Measurements from ENCODE around the gene CCRL2.
A peak's percentile ranks its signal among the peaks of the same experiment; 100 is the strongest.

Gene CCRL2

GRCh38 chr3:46406788-46407611 lies at the start of gene CCRL2, which contains the start of gene CCR5AS:
Gene CCRL2 (plus strand): TSS chr3:46407259. CDS start chr3:46408080, 821 bp downstream.
Gene CCR5AS (minus strand): TSS chr3:46407066.
- DNase-seq (ENCODE audit: low read depth in 2 of 2): peak; percentile 3 to 6

DNA sequence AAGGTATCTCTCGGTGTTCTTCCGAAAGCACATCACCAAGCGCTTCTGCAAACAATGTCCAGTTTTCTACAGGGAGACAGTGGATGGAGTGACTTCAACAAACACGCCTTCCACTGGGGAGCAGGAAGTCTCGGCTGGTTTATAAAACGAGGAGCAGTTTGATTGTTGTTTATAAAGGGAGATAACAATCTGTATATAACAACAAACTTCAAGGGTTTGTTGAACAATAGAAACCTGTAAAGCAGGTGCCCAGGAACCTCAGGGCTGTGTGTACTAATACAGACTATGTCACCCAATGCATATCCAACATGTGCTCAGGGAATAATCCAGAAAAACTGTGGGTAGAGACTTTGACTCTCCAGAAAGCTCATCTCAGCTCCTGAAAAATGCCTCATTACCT lies 48.6 kb upstream of the CCRL2 start:
- DNase-seq (ENCODE audit: low read depth in 2 of 2): no peak

- no peak for DNase-seq (ENCODE audit: low read depth in 2 of 2)
Measured at GRCh38 chr3:46359733-46360493, 47.1 kb upstream of the CCRL2 start.

DNA sequence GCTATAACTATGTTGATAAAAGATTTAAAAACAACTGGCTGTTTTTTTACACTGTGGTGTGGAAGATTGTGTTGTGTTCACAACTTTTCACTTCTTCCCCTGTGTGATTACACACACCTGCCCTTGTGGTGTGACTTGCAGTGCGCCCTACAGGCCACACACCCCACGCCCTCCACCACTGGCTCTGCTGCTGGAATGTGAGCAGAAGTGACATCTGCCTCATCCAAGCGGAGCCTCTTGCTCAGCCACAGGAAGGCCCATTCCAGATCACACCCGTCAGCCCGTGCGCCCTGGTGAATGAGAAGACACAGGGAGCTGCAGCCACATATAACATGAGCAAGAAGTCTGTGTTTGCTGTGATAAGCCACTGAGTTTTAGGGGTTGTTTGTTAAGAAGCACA lies 46.2 kb upstream of the CCRL2 start:
- DNase-seq (ENCODE audit: low read depth in 2 of 2): no peak

DNA sequence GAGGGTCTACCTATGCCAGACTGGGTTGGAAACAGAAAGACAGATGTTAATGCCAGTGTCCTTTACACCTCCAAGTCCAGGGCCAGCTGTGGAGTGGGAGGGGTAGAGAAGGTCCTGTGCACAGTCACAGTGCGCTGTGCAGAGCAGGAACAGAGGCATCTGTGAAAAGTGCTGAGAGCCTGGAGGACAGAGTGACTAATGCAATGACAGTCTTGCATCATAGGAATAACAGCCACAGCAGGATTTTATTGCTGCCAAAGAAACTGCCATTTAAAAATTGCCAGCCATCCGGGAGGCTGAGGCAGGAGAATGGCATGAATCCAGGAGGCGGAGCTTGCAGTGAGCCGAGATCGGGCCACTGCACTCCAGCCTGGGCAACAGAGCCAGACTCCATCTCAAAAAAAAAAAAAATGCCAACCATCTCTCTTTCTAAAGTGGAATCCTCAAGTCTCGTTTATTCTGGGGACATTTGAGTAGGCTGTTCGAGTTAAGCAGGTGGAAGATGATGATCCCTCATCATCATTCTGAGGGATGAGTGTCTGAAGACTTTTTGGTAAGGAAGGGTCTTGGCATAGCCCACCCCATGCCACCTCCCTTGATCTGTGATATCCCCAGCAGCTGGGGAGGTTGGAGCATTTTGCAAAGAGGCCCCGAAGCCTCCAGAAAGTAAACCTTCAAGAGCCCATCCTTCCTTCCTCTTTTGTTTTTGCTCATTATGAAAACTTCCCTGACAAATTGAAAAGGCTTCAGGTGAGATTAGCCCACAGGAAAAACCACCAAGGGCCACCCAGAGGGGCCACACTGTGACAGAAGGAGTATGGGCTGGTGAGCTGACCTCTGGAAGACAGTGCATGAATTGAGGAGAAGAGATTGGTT lies 45.4 kb upstream of the CCRL2 start:
- no peak for DNase-seq (ENCODE audit: low read depth in 2 of 2)

GRCh38 chr3:46365041-46365440 lies 42.0 kb upstream of the CCRL2 start:
- DNase-seq (ENCODE audit: low read depth in 2 of 2): no peak

- no peak for DNase-seq (ENCODE audit: low read depth in 2 of 2)
Measured at GRCh38 chr3:46365737-46366524, 41.1 kb upstream of the CCRL2 start.

DNA sequence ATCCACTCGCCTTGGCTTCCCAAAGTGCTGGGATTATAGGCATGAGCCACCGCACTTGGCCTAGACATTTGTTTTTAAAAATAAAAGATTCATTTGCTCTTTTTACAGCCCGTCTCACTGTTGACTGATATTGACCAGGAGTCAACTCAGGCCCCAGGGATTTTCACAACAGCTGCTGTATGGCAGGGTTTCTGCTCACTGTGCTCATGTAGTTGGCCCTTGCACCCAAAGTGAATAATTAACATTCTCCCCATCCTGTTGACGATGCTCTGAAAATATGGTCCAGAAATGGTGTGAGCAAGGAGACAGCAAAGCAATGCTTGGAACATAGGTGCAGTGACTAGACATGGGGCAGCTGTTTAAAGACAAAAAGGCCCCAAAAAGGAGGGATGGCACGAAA lies 39.2 kb upstream of the CCRL2 start:
- DNase-seq (ENCODE audit: low read depth in 2 of 2): no peak

DNA sequence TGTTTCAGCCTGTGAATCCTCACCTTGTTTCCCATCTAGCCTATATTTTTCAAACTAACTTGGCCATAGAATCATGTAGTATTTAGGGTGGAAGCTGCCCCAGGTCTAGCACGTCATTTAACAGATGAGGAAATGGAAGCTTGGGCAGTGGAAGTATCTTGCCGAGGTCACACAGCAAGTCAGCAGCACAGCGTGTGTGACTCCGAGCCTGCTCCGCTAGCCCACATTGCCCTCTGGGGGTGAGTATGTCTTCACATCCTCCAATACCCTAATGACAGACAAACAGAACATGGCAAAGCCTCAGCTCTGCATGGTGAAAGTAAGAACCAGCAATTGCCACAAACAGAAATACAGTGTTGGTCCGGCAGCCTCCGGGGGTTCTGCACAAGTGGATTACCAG lies 38.5 kb upstream of the CCRL2 start:
- DNase-seq (ENCODE audit: low read depth in 2 of 2): peak; percentile 33 to 47

GRCh38 chr3:46369151-46369550 lies 37.9 kb upstream of the CCRL2 start:
- no peak for DNase-seq (ENCODE audit: low read depth in 2 of 2)

- no peak for DNase-seq (ENCODE audit: low read depth in 2 of 2)
Measured at GRCh38 chr3:46369675-46370132, 37.4 kb upstream of the CCRL2 start.

DNA sequence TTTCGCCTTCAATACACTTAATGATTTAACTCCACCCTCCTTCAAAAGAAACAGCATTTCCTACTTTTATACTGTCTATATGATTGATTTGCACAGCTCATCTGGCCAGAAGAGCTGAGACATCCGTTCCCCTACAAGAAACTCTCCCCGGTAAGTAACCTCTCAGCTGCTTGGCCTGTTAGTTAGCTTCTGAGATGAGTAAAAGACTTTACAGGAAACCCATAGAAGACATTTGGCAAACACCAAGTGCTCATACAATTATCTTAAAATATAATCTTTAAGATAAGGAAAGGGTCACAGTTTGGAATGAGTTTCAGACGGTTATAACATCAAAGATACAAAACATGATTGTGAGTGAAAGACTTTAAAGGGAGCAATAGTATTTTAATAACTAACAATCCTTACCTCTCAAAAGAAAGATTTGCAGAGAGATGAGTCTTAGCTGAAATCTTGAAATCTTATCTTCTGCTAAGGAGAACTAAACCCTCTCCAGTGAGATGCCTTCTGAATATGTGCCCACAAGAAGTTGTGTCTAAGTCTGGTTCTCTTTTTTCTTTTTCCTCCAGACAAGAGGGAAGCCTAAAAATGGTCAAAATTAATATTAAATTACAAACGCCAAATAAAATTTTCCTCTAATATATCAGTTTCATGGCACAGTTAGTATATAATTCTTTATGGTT lies 36.1 kb upstream of the CCRL2 start, which contains the start of gene CCR5:
Gene CCR5, plus strand, starts transcription at position 108 of the 680 bp plus-strand sequence. CDS start 1,957 bp downstream, outside the sequence.
- no peak for DNase-seq (ENCODE audit: low read depth in 2 of 2)

DNA sequence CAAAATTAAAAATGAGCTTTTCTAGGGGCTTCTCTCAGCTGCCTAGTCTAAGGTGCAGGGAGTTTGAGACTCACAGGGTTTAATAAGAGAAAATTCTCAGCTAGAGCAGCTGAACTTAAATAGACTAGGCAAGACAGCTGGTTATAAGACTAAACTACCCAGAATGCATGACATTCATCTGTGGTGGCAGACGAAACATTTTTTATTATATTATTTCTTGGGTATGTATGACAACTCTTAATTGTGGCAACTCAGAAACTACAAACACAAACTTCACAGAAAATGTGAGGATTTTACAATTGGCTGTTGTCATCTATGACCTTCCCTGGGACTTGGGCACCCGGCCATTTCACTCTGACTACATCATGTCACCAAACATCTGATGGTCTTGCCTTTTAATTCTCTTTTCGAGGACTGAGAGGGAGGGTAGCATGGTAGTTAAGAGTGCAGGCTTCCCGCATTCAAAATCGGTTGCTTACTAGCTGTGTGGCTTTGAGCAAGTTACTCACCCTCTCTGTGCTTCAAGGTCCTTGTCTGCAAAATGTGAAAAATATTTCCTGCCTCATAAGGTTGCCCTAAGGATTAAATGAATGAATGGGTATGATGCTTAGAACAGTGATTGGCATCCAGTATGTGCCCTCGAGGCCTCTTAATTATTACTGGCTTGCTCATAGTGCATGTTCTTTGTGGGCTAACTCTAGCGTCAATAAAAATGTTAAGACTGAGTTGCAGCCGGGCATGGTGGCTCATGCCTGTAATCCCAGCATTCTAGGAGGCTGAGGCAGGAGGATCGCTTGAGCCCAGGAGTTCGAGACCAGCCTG lies 35.3 kb upstream of the CCRL2 start:
- no peak for DNase-seq (ENCODE audit: low read depth in 2 of 2)

GRCh38 chr3:46372492-46373359 lies 34.3 kb upstream of the CCRL2 start:
- no peak for DNase-seq (ENCODE audit: low read depth in 2 of 2)

DNA sequence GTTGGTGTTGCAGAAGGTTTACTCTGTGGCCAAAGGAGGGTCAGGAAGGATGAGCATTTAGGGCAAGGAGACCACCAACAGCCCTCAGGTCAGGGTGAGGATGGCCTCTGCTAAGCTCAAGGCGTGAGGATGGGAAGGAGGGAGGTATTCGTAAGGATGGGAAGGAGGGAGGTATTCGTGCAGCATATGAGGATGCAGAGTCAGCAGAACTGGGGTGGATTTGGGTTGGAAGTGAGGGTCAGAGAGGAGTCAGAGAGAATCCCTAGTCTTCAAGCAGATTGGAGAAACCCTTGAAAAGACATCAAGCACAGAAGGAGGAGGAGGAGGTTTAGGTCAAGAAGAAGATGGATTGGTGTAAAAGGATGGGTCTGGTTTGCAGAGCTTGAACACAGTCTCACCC lies 32.3 kb upstream of the CCRL2 start:
- DNase-seq (ENCODE audit: low read depth in 2 of 2): no peak

DNA sequence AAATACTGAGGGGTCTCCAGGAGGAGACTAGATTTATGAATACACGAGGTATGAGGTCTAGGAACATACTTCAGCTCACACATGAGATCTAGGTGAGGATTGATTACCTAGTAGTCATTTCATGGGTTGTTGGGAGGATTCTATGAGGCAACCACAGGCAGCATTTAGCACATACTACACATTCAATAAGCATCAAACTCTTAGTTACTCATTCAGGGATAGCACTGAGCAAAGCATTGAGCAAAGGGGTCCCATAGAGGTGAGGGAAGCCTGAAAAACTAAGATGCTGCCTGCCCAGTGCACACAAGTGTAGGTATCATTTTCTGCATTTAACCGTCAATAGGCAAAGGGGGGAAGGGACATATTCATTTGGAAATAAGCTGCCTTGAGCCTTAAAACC lies 31.8 kb upstream of the CCRL2 start:
- DNase-seq (ENCODE audit: low read depth in 2 of 2): no peak

DNA sequence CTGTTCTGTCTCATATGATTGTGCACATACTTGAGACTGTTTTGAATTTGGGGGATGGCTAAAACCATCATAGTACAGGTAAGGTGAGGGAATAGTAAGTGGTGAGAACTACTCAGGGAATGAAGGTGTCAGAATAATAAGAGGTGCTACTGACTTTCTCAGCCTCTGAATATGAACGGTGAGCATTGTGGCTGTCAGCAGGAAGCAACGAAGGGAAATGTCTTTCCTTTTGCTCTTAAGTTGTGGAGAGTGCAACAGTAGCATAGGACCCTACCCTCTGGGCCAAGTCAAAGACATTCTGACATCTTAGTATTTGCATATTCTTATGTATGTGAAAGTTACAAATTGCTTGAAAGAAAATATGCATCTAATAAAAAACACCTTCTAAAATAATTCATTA lies 31.2 kb upstream of the CCRL2 start:
- no peak for DNase-seq (ENCODE audit: low read depth in 2 of 2)

DNA sequence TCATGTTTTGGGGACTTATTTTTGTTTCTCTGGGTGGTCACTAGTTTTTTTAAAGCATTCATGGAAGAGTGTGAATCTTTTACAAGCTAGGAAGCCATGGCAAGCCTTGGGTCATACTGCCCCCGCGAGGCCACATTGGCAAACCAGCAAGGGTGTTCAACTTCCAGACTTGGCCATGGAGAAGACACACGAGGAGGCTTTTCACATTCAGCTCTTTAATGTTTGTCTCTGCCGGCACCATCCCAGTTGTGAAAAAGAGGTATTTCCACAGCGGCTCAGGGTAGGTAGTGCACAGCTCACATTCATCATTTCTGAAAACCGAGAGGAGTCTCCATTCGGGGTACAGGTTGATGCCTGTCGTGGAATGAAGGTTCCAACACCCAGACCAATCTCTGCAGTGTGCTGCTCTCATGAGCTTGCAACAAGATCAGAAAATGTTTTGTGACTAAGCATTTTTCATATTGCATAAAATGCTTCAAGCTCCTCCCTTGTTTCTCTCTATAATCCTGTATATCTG lies 28.6 kb upstream of the CCRL2 start:
- DNase-seq (ENCODE audit: low read depth in 2 of 2): peak; percentile 49 to 63
